K562 (cell line): ENCODE data around the gene KMT2E. TPM values are rescaled to one million over a fixed set of nuclear protein-coding genes. Genes with fewer than 3 reads are reported as not detected.

Experiments used
- ATAC-seq: fragments of 200-7000 bp; cut with Tn5 transposase; 3 replicates; pipeline ENCODE4 v1.9.1; 2020; ENCODE audit warnings: moderate library complexity
- BruUV-seq: library from RNA; stranded (reverse); fragments of 400-500 nt; replicated peaks from 2 replicates; lab custom pipeline; 2021; lab: Mats Ljungman, UMichigan
- CTCF ChIA-PET: fragments of 300-600 bp; formaldehyde crosslinking; extraction: SDS; loops from one replicate; lab custom pipeline; 2021; ENCODE audit warnings: low intra/inter-chr PET ratio; lab: Yijun Ruan, JAX
- POLR2A ChIA-PET: fragments of 300-600, 350-650 bp; sonication (Branson Sonifier 250); formaldehyde crosslinking; extraction: SDS; loops from one replicate; lab custom pipeline; 2021; ENCODE audit warnings: antibody characterized with exemption, inconsistent platforms; lab: Yijun Ruan, JAX
- DNase-seq, 4 experiments: peaks; one replicate each; pipeline versions ENCODE4 v3.0.0 to v3.0.0-alpha.2; 2011 to 2018; ENCODE audit warnings: low spot score in 3 of 4, mixed read lengths in 3 of 4; ENCODE audit errors: extremely low read depth in 1 of 4
- FAIRE-seq: peaks from 2 replicates; lab custom pipeline; 2011; peaks lifted over from hg19 to GRCh38; lab: Jason Lieb, UNC
- H2AFZ ChIP-seq: 2 replicates; pipeline ENCODE4 v1.6.0; 2011; ENCODE audit warnings: low read depth, low read length, control low read depth, inconsistent platforms
- H3K27ac ChIP-seq: fragments of 200-600 bp; 3 replicates; pipeline ENCODE4 v1.8.0; 2011; ENCODE audit warnings: low read depth, mild to moderate bottlenecking, control low read depth, inconsistent platforms, low read length, moderate library complexity, mixed read lengths; ENCODE audit errors: extremely low read depth
- H3K27me3 ChIP-seq, 2 experiments: fragments of 300-600 bp in 1 of 2; 2 replicates in 1 of 2; 3 replicates in 1 of 2; pipeline versions ENCODE4 v1.6.0 to v1.8.0; 2011; ENCODE audit warnings: inconsistent platforms in 2 of 2, low read length in 2 of 2, mild to moderate bottlenecking in 1 of 2, mixed read lengths in 1 of 2, moderate library complexity in 1 of 2; ENCODE audit not compliant: control insufficient read depth in 2 of 2, insufficient read depth in 2 of 2
- H3K36me3 ChIP-seq: fragments of 300-600 bp; 3 replicates; pipeline ENCODE4 v1.8.0; 2011; ENCODE audit warnings: mild to moderate bottlenecking, low read length, inconsistent platforms; ENCODE audit not compliant: control insufficient read depth, insufficient read depth
- H3K4me1 ChIP-seq, 2 experiments: fragments of 200-600 bp in 1 of 2; replicated peaks in 1 of 2; 2 replicates in 1 of 2; 3 replicates in 1 of 2; pipeline versions ENCODE4 v1.5.1 to v1.8.0; 2011; ENCODE audit warnings: inconsistent platforms in 2 of 2, low read length in 2 of 2, mild to moderate bottlenecking in 1 of 2, mixed read lengths in 1 of 2, moderate library complexity in 1 of 2; ENCODE audit not compliant: control insufficient read depth in 2 of 2, insufficient read depth in 2 of 2
- H3K4me2 ChIP-seq: 2 replicates; pipeline ENCODE4 v1.6.1; 2011; ENCODE audit warnings: low read length, control low read depth, inconsistent platforms, mixed read lengths; ENCODE audit not compliant: insufficient read depth
- H3K4me3 ChIP-seq: fragments of 200-600 bp; sonication (generic), shearing (Covaris generic); 2 replicates; pipeline ENCODE4 v1.5.1; 2016; ENCODE audit warnings: control low read depth, inconsistent platforms
- H3K79me2 ChIP-seq: fragments of 200-600 bp; 3 replicates; pipeline ENCODE4 v1.8.0; 2011; ENCODE audit warnings: low read length, inconsistent platforms; ENCODE audit not compliant: control insufficient read depth, insufficient read depth
- H3K9ac ChIP-seq, 2 experiments: 2 replicates each; pipeline versions ENCODE4 v1.6.0 to v1.6.1; 2011; ENCODE audit warnings: low read depth in 2 of 2, low read length in 2 of 2, control low read depth in 1 of 2, inconsistent platforms in 1 of 2, mild to moderate bottlenecking in 1 of 2, mixed read lengths in 1 of 2; ENCODE audit not compliant: insufficient read depth in 1 of 2
- H3K9me1 ChIP-seq: one replicate; pipeline ENCODE4 v1.6.0; 2011; ENCODE audit warnings: inconsistent platforms, mild to moderate bottlenecking, low read length, moderate library complexity; ENCODE audit not compliant: control insufficient read depth, insufficient read depth
- H3K9me3 ChIP-seq: replicated peaks from 2 replicates; pipeline ENCODE4 v1.5.1; 2011; ENCODE audit warnings: low read depth, low read length, inconsistent platforms; ENCODE audit not compliant: control insufficient read depth, insufficient read depth
- H4K20me1 ChIP-seq: replicated peaks from 2 replicates; pipeline ENCODE4 v1.6.1; 2011; ENCODE audit warnings: low read length, inconsistent platforms, mixed read lengths; ENCODE audit not compliant: control insufficient read depth, insufficient read depth
- C11orf30 ChIP-seq: fragments of 450-650 bp; IDR thresholded peaks from 2 replicates; pipeline ENCODE4 v1.6.1; 2016; ENCODE audit warnings: low read depth, mild to moderate bottlenecking
- DMBX1 ChIP-seq: fragments of 250-450 bp; sonication (Bioruptor Pico); IDR thresholded peaks from 2 replicates; pipeline ENCODE4 v1.8.0; 2022; ENCODE audit warnings: inconsistent platforms, mild to moderate bottlenecking, moderate library complexity, borderline replicate concordance
- ETS2 ChIP-seq: IDR thresholded peaks from 2 replicates; pipeline ENCODE4 v1.6.1; 2016; ENCODE audit warnings: borderline replicate concordance, missing genetic modification characterization, mild to moderate bottlenecking, moderate library complexity, missing compliant biosample characterization; ENCODE audit not compliant: poor library complexity, severe bottlenecking
- GTF2A2 ChIP-seq: IDR thresholded peaks from 2 replicates; pipeline ENCODE4 v1.6.1; 2016; ENCODE audit warnings: mild to moderate bottlenecking, missing genetic modification characterization, missing compliant biosample characterization
- PHTF2 ChIP-seq: fragments of 250-450 bp; sonication (Bioruptor Pico); IDR thresholded peaks from 2 replicates; pipeline ENCODE4 v1.5.0; 2021; ENCODE audit warnings: mild to moderate bottlenecking
- RFX1 ChIP-seq: fragments of 450-650 bp; IDR thresholded peaks from 2 replicates; pipeline ENCODE4 v1.6.1; 2016; ENCODE audit warnings: mild to moderate bottlenecking, moderate library complexity
- RHOXF2B ChIP-seq: fragments of 250-450 bp; sonication (Bioruptor Pico); conservative IDR thresholded peaks from 2 replicates; pipeline ENCODE4 v1.5.1; 2021
- SIRT6 ChIP-seq: IDR thresholded peaks from one replicate; pipeline ENCODE4 v1.6.1; 2012; ENCODE audit warnings: low read depth, mild to moderate bottlenecking, control low read depth, inconsistent platforms, low read length, moderate library complexity
- TAF7 ChIP-seq: fragments of 450-650 bp; IDR thresholded peaks from 2 replicates; pipeline ENCODE4 v1.6.1; 2016; ENCODE audit warnings: missing genetic modification characterization, missing compliant biosample characterization
- ZKSCAN1 ChIP-seq: fragments of 150-350 bp; IDR thresholded peaks from 2 replicates; pipeline ENCODE4 v1.6.1; 2016; ENCODE audit warnings: low read depth, low read length
- ZNF57 ChIP-seq: fragments of 450-650 bp; formaldehyde crosslinking; IDR thresholded peaks from 2 replicates; pipeline ENCODE4 v1.4.0; 2020; ENCODE audit warnings: mild to moderate bottlenecking, moderate library complexity
- WGBS: fragments of 100-300 bp; shearing (Covaris generic); methylation state at CpG from one replicate; pipeline ENCODE4 v1.1.6; 2016; ENCODE audit warnings: low coverage, mixed read lengths; ENCODE audit not compliant: insufficient coverage; ENCODE audit errors: missing lambda C conversion rate; 5-methylcytosine and 5-hydroxymethylcytosine counted together
- in situ Hi-C: fragments of 300-500 bp; cut with MboI; formaldehyde crosslinking; loops from 4 replicates; pipeline ENCODE4 v1.15.0; 2018; ENCODE audit warnings: inconsistent platforms, mixed read lengths
- intact Hi-C: fragments of 100-400 bp; cut with micrococcal nuclease; formaldehyde crosslinking; loops from 2 replicates; pipeline ENCODE4 v1.14.2; 2022
- polyA plus RNA-seq, 8 experiments: library from polyadenylated mRNA; depleted of rRNA in 4 of 8; stranded (reverse) in 5 of 8; unstranded in 3 of 8; fragments of >200 nt; fragmentation: Nextera tagmentation in 2 of 8; fragmentation: Illumina TruSeq in 1 of 8; extraction: Ambion mirVana in 2 of 8; extraction: Trizol in 1 of 8; gene quantifications; 2 replicates each; pipeline versions ENCODE4 v1.2.1 to v1.2.3, GENCODE V29; 2011 to 2014; ENCODE audit warnings: inconsistent platforms in 1 of 8, missing spikeins in 1 of 8
- total RNA-seq, 7 experiments: library from RNA; depleted of rRNA in 6 of 7; stranded (reverse); fragments of >200 nt in 6 of 7; fragmentation: Illumina TruSeq in 2 of 7; extraction: Trizol in 2 of 7; gene quantifications; 2 replicates each; pipeline versions ENCODE4 v1.2.1 to v1.2.3, GENCODE V29; 2011 to 2021; ENCODE audit warnings: low replicate concordance in 1 of 7
- TF ChIP-seq, protein P1 (sequence below), 2 experiments: IDR thresholded peaks; 2 replicates each; pipeline ENCODE4 v1.6.1; 2011; ENCODE audit warnings: borderline replicate concordance in 1 of 2, control low read depth in 1 of 2, low read depth in 1 of 2, low read length in 1 of 2, mild to moderate bottlenecking in 1 of 2, mixed read lengths in 1 of 2, moderate library complexity in 1 of 2; ENCODE audit not compliant: insufficient read depth in 1 of 2, insufficient read length in 1 of 2, poor library complexity in 1 of 2, severe bottlenecking in 1 of 2; ENCODE audit errors: extremely low read depth in 1 of 2
- TF ChIP-seq, protein P2 (sequence below): fragments of 450-650 bp; IDR thresholded peaks from 2 replicates; pipeline ENCODE4 v1.6.1; 2017; ENCODE audit warnings: antibody characterized with exemption, mild to moderate bottlenecking
- TF ChIP-seq, protein P3 (sequence below): sonication (generic); IDR thresholded peaks from 2 replicates; pipeline ENCODE4 v1.6.1; 2016

The KMT2E gene
- total and polyA plus RNA-seq, 9 of the 15 experiments (the other 6 are each of a cell fraction or from before 2014, with no cell fraction given) = 8.9 to 55.3 (median 38.1) TPM

DNA sequence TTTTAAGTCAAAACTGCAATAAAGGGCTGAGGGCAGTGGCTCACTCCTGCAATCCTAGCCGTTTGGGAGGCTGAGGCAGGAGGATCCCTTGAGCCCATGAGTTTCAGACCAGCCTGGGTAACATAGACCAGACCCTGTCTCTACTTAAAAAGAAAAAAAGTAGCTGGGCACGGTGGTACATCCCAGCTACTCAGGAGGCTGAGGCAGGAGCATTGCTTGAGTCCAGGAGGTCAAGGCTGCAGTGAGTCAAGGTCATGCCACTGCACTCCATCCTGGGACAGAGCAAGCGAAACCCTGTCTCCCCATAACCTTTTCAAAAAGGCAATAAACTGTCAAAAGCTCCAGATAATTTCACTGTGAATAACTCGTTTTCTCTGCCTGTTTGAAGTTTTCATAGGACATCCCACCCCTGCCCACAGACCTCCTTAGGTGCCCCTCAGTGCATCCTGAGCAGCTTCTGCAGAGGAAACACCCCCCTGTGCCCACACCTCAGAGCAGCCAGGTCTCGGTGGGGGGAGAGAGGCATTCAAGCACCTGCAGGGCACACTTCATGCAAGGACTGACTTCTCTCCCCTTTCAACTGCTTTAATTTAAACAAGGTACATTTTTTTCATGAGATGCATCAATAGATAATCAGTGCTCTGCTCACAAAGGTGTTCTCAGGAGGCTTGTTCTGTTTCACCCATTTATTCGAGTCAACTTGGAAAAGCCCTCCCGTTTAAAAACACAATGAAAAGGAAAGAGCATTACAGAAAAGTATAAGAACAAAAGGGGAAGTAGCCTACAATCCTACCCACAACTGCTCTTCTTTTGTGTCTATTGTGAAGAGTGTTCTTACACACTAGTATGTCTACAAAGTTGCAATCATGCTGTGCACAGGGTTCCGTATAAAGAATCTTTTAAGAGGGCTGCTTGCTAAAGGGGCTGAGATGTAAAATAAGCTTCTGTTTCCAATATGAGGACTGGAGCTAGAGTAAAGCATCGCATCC is 104.9 kb downstream of the KMT2E start (continued):
- TF ChIP-seq ETS2 (tag) (no peak), PHTF2 (no peak), GTF2A2 (tag) (no peak), RHOXF2B (CRISPR knock-in tag) (no peak), TAF7 (tag) (no peak), ZKSCAN1 (no peak), SIRT6 (no peak)
- TF ChIP-seq, protein P1, sequence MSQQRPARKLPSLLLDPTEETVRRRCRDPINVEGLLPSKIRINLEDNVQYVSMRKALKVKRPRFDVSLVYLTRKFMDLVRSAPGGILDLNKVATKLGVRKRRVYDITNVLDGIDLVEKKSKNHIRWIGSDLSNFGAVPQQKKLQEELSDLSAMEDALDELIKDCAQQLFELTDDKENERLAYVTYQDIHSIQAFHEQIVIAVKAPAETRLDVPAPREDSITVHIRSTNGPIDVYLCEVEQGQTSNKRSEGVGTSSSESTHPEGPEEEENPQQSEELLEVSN (IDR thresholded peaks at IDR 0.05; ENCODE audit: borderline replicate concordance in 1 of 2, extremely low read depth in 1 of 2, insufficient read depth in 1 of 2, insufficient read length in 1 of 2, low read depth in 1 of 2, low read length in 1 of 2, poor library complexity in 1 of 2, severe bottlenecking in 1 of 2) = no peak

DNA sequence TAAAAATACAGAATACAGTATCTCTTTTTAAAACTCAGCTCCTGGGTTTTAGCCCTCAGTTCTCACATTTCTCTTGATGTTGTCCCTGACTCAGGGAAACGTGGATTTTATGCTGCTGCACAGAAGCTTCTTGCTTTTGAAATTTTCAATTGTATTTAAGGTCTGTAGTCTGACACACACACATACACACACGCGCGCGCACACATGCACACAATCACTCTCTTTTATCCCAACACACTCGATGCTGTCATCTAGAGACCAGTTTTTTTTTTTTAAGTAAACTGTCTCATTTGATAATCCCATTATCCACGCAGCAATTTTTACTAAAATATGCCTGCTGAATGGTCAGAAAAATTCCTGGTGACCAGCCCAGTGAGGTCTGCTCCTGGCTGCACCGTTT is 108.6 kb downstream of the KMT2E start:
- H4K20me1 ChIP-seq = 0 out of 2 replicates have a peak, but pooled peaks cover 3% of the 10 kb centered on the region
- no peak overlapping the region for H3K9ac ChIP-seq
- H3K4me1 ChIP-seq = no peaks in the 10 kb centered on the region
- POLR2A ChIA-PET = interaction anchor here (0.8 to 1.9 kb wide), 3 partner anchors 9 to 123 kb away, joined by 3 to 10 read pairs (median 3); no protein-coding TSS in a partner anchor
- no peak overlapping the region for H3K4me3 ChIP-seq
- CTCF ChIA-PET = no interaction called here
- no peaks in the 10 kb centered on the region for H3K9me1 ChIP-seq
- peaks cover 28% of the 10 kb centered on the region; the same call in 2 of the 3 replicates for H3K36me3 ChIP-seq
- H3K79me2 ChIP-seq = no peaks in the 10 kb centered on the region
- FAIRE-seq = no peak
- WGBS = 75% methylated on average over 8 of the region's 8 CpGs
- no peaks in the 10 kb centered on the region for H3K27me3 ChIP-seq
- no peak for ATAC-seq
- H3K9me3 ChIP-seq = no peaks in the 10 kb centered on the region
- H3K27ac ChIP-seq = no peak overlapping the region
- DNase-seq = no peak
- H2AFZ ChIP-seq = no peak overlapping the region
- intact Hi-C loops = no loop called here
- BruUV-seq = no TSS peak
- in situ Hi-C loops = no loop called here
- no peak overlapping the region for H3K4me2 ChIP-seq
- TF ChIP-seq, protein P2, sequence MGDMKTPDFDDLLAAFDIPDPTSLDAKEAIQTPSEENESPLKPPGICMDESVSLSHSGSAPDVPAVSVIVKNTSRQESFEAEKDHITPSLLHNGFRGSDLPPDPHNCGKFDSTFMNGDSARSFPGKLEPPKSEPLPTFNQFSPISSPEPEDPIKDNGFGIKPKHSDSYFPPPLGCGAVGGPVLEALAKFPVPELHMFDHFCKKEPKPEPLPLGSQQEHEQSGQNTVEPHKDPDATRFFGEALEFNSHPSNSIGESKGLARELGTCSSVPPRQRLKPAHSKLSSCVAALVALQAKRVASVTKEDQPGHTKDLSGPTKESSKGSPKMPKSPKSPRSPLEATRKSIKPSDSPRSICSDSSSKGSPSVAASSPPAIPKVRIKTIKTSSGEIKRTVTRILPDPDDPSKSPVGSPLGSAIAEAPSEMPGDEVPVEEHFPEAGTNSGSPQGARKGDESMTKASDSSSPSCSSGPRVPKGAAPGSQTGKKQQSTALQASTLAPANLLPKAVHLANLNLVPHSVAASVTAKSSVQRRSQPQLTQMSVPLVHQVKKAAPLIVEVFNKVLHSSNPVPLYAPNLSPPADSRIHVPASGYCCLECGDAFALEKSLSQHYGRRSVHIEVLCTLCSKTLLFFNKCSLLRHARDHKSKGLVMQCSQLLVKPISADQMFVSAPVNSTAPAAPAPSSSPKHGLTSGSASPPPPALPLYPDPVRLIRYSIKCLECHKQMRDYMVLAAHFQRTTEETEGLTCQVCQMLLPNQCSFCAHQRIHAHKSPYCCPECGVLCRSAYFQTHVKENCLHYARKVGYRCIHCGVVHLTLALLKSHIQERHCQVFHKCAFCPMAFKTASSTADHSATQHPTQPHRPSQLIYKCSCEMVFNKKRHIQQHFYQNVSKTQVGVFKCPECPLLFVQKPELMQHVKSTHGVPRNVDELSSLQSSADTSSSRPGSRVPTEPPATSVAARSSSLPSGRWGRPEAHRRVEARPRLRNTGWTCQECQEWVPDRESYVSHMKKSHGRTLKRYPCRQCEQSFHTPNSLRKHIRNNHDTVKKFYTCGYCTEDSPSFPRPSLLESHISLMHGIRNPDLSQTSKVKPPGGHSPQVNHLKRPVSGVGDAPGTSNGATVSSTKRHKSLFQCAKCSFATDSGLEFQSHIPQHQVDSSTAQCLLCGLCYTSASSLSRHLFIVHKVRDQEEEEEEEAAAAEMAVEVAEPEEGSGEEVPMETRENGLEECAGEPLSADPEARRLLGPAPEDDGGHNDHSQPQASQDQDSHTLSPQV = no peak
- TF ChIP-seq DMBX1 (CRISPR knock-in tag) = no peak
- TF ChIP-seq, protein P3, sequence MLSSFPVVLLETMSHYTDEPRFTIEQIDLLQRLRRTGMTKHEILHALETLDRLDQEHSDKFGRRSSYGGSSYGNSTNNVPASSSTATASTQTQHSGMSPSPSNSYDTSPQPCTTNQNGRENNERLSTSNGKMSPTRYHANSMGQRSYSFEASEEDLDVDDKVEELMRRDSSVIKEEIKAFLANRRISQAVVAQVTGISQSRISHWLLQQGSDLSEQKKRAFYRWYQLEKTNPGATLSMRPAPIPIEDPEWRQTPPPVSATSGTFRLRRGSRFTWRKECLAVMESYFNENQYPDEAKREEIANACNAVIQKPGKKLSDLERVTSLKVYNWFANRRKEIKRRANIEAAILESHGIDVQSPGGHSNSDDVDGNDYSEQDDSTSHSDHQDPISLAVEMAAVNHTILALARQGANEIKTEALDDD = no peak
- TF ChIP-seq ZNF57 (CRISPR knock-in tag) = no peak
- TF ChIP-seq C11orf30 = no peak
- no peak for TF ChIP-seq RFX1
